Choroid plexus epithelial cell (primary cell): Measurements from ENCODE around the gene SLC7A14.

Experiments
- DNase-seq: peaks from one replicate; pipeline ENCODE4 v3.0.0-alpha.2; 2010; ENCODE audit warnings: low read depth
- H3K4me3 ChIP-seq: 2 replicates; pipeline ENCODE4 v1.5.1; 2011; ENCODE audit warnings: low read depth, mild to moderate bottlenecking, control low read depth, low read length, moderate library complexity
- TF ChIP-seq, protein P1 (sequence below): conservative IDR thresholded peaks from 2 replicates; pipeline ENCODE4 v1.5.1; 2011; ENCODE audit warnings: low read depth, mild to moderate bottlenecking, control low read depth, inconsistent platforms, low read length, moderate library complexity

SLC7A14 gene

GRCh38 chr3:170487031-170487430 is 98.8 kb downstream of the SLC7A14 start:
- TF ChIP-seq, protein P1, sequence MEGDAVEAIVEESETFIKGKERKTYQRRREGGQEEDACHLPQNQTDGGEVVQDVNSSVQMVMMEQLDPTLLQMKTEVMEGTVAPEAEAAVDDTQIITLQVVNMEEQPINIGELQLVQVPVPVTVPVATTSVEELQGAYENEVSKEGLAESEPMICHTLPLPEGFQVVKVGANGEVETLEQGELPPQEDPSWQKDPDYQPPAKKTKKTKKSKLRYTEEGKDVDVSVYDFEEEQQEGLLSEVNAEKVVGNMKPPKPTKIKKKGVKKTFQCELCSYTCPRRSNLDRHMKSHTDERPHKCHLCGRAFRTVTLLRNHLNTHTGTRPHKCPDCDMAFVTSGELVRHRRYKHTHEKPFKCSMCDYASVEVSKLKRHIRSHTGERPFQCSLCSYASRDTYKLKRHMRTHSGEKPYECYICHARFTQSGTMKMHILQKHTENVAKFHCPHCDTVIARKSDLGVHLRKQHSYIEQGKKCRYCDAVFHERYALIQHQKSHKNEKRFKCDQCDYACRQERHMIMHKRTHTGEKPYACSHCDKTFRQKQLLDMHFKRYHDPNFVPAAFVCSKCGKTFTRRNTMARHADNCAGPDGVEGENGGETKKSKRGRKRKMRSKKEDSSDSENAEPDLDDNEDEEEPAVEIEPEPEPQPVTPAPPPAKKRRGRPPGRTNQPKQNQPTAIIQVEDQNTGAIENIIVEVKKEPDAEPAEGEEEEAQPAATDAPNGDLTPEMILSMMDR: no peak
- H3K4me3 ChIP-seq: no peak overlapping the region
- no peak for DNase-seq

- TF ChIP-seq, protein P1: no peak
- no peak for DNase-seq
These were observed 99.5 kb downstream of the SLC7A14 start for GRCh38 chr3:170486398-170486797.

DNA sequence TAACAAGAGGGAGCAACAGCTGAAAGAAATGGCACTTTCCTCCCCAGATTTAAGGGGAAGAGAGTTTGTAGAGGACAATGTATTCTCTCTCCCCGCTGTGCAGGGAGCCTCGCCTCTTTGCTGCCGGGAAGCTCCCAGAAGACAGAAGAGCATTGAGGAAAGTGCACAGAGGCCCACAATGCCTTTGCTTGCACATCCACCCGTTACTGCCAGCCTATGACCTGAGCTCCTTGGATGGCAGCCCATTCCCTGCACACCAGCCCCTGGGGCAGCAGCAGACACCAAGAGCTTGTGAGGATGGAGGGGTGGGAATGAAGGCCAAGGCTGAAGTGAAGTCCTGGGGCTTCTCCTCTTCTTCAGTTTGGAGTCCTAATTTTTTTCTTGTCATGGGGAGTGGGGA is 100.2 kb downstream of the SLC7A14 start:
- no peak for DNase-seq
- TF ChIP-seq, protein P1: no peak
- no peak overlapping the region for H3K4me3 ChIP-seq

More at GRCh38 chr3:170486398-170486797, 99.5 kb downstream of the SLC7A14 start:
- no peak overlapping the region for H3K4me3 ChIP-seq

- TF ChIP-seq, protein P1: no peak
- H3K4me3 ChIP-seq: no peak overlapping the region
- no peak for DNase-seq
These were observed 100.6 kb downstream of the SLC7A14 start for GRCh38 chr3:170485294-170485693.

GRCh38 chr3:170484869-170485268 is 101.0 kb downstream of the SLC7A14 start:
- DNase-seq: no peak
- no peak overlapping the region for H3K4me3 ChIP-seq
- TF ChIP-seq, protein P1: no peak

- TF ChIP-seq, protein P1: peak; percentile 50
- DNase-seq: no peak
- H3K4me3 ChIP-seq: no peak overlapping the region
These were observed 102.2 kb downstream of the SLC7A14 start for GRCh38 chr3:170483485-170484262.

GRCh38 chr3:170482199-170482598 is 103.7 kb downstream of the SLC7A14 start:
- DNase-seq: no peak
- H3K4me3 ChIP-seq: no peak overlapping the region
- TF ChIP-seq, protein P1: no peak
